CD4-positive, alpha-beta T cell treated with Interleukin-6 at 100 ng/mL for 8 hours (primary cell): ENCODE data around the gene AJAP1.

Experiments used
- DNase-seq: peaks from one replicate; pipeline ENCODE4 v3.0.0-alpha.2; 2020; ENCODE audit warnings: mixed read lengths, low spot score

AJAP1 gene

DNA sequence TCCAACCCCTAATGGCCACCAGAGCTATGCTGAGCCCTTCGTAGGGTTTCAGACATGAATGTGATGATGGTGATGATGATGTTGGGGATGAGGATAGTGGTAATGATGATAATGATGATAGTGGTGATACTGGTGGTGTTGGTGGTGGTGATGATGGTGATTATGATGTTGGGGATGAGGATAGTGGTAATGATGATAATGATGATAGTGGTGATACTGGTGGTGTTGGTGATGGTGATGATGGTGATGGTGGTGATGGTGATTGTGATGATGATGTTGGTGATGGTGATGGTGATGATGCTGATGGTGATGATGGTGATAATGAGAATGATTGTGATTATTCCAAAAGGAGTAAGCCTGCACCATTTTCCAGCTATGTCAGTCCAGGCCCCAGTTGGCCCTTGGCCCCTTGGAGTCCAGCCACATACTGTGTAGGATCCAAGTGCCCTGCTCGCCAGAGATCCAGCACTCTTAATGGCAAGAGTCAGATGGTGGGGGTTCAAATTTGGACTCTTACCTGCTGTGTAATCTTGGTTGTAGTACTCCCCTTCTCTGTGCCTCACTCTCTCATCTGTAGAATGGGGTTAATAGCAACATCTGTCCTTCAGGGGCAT is 28.3 kb downstream of the AJAP1 start:
- DNase-seq, result no peak

DNA sequence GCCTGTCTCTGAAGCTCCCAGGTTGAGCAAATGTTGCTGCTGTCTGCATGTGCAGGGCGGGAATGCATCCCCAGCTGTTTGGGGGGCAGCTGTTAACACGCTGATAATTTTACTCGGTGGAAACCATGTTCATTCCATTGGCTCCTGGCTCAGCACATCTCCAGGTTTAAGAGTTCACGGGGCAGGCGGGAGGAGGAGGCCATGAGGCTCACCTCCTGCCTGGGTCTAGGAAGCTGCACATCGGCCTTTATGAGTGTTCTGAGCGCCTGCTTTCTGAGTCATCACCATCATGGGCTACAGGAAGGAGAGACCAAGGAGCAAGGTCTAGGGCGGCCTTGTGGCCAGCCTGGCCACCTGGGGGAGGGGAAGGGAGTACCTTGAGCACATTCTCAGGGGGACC is 29.7 kb downstream of the AJAP1 start:
- DNase-seq, result no peak

DNA sequence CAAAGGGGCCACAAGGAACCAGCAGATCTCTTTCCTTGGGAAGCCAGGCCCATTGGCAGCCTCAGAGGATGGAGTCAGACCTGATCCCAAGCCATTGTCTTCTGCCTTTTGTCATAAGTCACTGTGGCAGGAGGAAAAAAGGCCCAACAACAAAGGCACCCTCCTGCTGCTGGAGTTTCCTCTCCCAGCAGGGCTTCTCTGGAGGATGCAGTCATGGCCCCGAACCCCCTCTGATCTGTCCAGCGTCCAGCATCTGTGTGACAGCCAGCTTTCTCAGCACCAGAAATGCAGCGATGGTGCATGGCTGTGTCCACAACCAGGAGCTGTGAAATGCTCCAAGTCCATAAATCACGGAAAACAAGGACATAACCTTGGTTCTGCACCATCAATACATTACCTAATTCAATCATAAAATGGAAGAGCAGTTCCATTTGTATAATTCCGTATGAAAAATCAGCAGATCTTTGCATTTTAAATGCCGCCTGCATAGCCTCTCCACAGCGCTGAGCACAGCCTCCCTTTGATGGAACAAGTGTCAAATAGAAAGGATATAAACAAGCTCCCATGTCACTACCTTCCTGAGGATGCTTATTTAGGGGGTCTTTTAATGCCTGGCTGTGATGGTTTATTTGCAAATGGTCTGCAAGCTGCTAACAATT is 30.6 kb downstream of the AJAP1 start:
- no peak for DNase-seq

DNA sequence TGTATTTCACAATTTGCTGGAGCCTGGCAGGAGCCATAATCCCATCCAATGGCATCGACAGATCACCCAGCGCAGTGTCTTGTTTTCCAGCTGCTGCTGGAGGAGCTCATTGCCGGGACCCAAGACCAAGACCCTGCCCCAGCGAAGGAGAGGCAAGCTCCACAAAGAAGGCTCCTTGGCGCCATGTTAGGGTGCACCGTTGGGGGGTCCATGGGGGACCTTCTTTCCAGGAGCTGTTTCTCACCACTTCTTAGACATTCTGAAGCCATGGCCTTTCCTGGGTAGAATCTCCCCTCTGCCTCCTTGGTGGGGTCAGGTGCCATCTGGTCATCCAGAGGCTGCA is 31.1 kb downstream of the AJAP1 start:
- DNase-seq, result no peak

DNA sequence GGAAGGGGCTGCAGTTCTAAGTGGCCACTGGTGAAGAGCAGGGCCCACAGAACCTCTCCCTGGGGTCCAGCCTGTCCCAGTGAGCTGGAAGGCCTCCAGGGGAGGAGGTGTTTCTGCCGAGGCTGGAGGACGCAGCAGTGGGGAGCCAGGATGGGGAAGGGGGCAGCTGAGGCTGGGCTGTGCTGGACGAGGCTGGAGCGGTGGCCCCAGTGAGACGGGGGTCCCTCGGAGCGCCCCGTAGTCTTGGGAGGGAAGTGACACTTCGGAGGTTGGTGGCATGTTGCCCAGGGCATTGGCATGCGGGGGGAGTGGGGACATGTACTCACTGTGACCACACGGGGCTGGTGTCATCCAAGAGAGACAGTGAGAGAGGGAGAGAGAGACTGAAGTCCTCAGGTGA is 33.5 kb downstream of the AJAP1 start:
- no peak for DNase-seq

DNA sequence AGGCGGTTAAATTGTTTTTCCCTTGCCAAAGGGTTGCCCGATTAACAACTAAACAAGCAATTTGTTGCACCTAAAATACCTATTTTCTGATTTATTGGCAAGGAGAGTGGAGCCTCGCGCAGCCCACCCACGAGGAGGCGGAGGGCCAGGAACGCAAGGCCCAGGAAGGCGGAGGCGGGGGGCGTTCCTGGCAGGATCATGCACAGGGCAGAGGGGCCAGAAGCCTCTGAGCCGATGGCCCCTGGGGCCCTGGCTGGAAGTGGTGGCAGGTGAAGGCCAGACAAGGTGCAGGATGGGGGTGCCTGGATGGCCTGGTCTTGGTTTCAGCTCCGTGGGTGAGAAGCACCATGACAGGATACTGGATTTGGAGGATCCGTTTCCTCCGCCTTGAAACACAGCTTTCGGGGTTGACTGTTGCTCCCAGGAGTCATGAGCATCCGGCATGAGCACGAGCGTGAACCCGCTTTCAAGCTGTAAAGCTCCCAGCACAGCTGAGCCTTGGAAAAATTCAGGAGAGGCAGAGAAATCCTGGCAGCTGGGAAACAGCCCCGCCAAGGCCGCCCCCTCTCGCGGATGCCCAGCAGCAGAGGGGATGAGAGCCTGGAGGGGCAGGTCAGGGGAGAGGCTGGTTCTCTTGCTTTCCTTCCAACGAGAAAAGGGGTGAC is 35.0 kb downstream of the AJAP1 start:
- DNase-seq, result no peak

DNA sequence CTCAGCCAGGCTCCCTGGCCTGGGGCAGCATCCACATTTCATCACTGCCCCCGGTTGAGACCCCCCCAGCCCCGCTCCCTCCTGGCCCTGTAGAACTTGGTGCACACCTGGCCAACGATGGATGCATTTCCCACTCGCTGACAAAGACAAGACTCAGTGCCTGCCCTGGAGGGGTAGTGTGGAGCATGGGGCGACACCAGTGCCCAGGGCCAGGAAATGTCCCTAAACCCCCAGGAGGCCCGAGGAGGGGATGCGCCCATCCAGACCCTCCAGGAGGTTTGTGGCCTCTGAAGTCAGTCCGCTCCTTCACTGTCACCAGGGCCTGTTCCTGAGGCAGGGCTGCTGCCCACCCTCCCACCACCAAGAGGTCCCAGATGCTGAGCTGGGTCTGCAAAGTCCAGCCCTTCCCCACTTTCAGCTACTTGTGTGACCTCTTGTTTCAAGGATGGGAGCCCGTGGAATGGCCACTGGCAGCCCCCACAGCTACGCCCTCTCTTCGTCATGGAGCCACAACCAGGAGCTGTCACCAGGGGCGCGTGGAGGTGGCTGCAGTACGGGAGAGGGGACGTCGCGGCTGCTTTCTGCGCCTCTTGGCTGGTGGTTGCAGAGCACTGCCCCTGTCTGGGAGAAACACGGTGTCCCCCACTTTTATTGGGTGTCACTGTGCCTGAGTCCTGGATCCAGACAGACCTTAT is 35.7 kb downstream of the AJAP1 start:
- DNase-seq, result no peak

DNA sequence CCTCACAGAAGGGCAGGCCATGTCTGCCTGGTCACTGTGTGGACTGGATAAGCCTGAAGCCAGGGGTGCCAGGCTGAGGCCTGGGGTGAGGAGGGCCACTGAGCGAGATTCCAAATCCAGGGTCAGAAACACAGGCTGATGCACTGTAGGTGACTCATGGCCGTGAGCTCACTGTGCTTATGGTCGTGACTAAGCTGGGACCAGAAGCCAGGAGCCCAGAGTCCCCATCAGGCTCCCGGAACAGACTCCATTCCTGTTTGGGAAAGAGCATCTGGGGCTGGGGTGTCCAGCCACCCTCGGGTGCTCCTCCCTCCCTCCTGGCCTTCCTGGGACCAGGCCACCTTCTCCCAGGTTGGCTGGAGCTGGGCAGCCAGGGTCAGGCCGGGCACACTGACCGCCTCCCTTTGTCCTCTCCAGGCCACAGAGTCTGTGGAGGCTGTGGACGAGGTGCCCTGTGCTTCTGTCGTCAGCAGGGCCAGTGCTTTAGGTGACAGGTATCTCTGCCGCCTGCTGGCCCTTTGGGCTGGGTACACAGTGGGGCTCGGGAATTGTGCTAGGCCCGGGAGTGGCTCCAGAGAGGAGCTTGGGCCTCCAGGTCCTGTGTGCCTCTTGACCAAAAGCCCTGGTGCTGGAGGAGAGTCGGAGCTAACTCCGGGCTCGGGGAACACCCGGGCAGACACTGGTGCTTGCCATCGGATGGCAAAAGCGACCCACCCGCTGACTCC is 36.7 kb downstream of the AJAP1 start:
- no peak for DNase-seq

DNA sequence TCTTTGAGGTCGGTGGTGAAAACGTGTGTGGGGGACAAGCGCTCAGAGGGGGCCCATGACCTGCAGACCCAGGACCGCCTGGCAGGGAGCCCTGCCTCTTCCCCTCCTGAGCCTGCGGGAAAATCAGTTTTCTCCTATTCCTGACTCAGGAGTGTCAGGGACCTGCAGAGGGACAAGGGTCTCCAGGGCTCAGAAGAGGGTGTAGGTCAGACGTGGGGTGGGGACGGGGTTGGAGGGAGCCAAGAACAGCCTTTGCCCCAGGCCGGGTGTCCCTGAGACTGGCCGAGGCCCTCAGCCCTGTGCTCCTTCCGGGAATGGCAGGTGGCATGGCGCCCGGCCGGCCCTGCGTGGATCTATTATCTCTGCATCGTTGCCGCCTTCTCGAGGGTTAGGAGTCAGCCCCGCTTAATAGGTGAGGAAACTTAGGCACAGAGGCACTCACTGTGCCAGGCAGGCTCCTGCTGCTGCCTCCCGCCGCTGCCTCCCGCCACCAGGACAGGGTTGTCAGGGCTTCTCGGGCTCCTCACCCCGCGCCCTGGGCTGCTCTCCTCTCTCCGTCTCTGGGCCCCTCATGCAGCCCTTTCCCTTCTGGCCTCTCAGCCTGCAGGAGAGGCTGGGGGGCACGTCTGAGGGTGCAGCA is 37.5 kb downstream of the AJAP1 start:
- no peak for DNase-seq

DNA sequence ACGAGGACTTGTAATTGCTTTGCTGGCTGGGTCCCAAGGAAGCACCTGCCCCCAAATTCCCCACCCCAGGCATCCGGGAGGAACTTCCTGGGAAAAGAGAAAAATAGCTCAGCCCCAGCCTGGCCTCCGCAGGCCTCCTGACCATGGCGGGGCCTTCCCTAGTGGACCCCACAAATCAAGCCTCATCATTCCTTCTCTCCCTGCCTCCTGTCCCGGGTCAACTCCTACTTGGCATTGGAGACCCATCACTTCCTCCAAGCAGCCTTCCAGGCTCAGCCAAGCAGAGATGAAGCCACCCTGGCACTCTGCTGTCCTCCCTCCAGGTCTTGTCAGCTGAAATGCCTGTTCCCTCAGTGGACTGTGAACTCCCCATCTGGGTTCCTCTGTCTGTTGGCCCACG is 38.0 kb downstream of the AJAP1 start:
- DNase-seq, result no peak

DNA sequence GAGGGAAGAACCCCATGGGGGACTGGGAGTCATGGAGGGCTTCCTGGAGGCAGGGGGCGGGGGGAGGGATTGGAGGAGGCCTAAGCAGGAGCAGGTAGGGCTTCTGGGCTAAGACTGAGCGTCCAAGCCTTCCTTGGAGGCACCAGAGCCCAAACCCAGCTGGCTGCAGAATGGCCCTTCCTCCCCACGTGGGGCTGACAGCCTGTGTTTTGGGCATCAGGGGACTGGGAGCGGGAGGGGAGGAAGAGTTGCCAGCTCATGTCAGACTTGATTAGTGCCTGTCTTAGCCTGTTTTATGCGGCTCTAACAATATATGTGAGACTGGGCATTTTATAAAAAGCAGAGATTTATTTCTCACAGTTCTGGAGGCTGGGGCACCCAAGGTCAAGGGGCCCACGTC is 38.9 kb downstream of the AJAP1 start:
- DNase-seq, result no peak

DNA sequence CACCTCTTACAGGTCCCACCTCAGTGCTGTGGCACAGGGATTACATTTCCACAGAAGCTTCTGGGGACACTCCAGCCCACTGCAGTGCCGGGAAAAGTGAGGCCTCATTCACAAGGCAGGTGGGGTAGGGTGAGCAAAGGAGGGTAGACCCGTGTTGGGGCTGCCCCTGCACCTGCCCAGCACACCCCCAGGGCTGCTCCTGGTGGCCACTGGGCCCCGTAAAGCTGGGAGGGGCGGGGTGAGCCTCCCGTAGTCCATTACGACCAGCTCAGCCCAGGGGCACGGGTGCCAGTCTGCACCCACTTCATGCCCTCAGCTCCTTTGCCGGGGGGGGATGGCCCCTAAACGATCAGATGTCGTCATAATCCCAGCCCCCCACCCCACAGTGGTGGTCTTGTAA is 39.5 kb downstream of the AJAP1 start:
- no peak for DNase-seq

DNA sequence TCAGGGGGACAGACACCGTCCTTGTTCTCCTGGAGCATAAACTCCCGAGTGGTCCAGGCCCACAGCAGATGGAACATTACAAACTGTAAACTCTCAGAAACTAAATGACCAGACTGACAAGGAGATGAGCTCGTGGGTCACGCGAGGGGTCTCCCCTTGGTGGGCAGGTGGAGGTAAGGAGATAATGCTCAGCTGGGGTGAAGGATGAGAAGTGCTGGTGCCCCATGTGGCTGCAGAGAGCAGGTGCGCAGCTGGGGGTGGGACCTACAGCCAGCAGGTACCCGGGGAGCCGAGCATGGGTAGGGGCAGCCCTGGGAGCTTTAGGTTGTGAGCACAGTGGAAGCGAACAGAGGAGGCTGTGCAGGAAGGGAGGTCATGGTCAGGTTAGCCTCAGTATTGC is 40.1 kb downstream of the AJAP1 start:
- DNase-seq, result no peak

DNA sequence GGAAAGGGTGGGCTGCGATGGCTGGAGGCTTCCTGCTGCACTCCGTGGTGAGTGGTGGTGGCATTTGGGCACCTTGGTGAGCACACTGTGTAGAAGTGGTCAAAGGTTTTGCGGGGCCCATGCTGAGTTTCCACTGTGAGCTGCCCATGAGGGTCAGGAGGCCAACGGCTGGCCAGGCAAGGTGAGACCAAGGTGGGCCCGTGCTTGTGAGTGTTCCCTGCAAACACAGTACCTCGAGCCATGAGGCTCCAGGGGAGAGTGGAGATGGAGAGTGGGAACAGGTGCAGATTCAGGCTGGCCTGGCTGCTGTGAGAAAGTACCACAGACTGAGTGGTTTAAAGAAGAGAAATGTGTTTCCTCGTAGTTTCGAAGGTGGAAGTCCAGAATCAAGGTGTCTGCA is 40.8 kb downstream of the AJAP1 start:
- DNase-seq, result no peak

DNA sequence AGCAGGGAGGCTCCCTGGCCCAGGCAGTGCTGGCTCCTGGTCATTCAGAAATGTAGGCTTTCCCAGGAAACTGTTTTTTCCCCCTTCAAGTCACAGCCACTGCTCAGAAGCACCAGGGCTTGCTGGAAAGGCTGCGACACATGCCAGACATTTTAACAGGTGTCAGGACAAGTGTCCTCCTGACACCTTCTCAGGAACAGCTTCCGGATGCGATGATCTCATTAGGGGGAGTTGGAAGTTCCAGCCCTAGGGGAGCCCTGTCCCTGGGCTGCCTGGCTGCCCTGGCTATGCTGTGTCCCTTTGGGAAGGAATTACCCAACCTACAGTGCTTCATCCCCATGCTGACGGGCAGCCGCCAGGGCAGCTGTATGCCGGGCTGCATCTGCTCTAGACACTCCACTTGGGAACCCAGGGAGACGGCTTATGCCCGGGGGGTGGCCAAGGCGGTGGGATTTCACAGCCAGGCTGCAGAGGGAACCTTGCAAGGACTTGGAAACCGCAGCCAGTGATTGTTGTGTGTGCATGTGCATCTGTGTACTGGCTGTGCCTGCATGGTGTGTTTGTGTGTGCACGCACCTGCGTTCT is 41.8 kb downstream of the AJAP1 start:
- no peak for DNase-seq

DNA sequence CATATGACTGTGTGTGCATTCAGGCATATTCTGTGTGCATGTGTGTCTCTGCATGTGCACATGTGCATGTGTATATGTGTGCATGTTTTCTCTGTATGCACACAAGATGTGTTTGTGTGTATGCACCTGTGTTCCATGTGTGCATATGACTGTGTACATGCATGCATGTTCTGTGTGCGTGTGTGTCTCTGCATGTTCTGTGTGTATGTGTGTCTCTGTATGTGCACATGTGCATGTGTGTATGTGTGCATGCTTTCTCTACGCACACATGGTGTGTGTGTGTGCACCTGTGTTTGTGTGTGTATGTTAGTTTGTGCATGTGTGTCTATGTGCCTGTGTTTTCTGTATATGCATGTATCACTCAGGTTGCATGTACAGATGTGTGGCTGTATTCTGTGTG is 42.3 kb downstream of the AJAP1 start:
- DNase-seq, result no peak

DNA sequence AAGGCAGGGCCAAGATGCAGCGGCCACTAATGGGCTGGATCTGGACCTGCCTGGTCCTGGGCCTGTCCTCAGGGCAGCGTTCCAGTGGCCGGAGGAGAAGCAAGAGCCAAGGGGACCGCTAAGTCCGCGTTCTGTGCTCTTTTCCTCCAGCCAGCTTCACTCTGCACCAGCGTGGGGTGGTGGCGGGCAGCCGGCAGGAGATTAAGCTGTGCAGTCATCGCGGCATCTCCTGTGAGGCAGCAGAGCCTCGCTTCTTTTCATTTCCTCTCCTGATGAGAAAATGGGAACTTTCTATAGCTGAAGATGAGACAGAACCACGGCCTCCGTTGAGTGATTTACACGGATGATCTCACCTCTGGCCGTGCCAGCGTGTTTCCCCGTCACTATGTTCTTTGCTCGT is 43.4 kb downstream of the AJAP1 start:
- DNase-seq, result no peak

DNA sequence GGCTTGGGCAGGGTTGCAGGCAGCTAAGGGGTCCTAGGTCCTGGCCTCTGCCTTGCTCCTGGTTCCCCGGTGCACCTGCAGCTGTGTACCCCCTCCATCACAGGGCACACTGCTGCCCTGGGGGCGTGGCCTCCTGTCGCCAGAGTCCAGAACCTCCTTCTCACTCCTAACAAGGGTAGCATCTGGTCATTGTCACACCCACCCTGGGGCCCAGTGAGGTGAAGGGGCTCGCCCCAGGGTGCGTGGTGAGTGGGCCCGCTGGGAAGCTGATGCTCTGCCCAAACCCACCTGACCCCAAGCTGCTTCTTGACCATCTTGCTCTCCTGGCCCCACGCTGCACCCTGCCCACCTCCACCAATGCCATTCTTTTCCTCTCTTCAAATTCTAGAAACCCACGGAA is 44.5 kb downstream of the AJAP1 start:
- DNase-seq, result no peak

DNA sequence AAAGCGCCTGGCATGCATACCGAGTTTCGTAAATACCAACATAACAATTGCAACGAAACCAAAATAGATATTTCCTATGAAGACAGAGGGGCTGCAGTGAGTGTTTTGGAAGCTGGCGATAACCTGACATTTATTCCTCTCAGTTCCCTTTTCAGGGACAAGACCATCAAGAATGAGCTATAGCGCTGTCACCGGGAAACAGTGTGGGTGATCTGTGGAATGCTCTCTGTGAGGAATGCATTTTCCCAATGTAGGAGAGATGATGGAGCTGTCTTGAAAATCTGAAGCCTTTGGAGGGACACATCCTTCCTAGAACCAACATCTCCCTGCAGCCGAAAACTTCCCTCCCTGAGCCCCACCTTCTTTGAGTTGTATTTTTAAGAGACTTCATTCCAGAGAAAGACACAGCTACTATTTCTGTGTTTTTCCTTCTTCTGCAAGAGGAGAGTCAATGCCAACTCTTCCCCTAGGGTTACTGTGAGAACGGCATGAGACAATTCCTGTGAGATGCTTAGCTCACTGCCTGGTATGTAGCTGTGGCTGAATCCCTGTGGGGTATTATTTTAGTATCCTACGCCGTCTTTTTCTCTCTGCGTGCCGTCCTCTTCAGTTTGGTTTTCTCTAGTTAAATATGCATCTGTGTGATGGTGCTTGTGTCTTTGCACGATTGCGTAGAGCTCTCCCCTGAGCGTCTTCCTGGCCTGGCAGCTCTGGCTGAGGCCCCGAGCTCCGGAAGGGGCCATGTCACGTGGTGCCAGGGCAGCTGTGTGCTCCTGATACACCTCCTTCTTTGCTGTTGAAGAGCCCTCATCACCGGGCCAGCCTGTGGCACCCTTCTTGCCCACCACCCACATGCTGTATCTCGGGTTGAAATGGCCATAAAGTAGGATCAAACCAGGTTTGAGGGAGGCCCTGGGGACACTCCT is 45.2 kb downstream of the AJAP1 start:
- no peak for DNase-seq

DNA sequence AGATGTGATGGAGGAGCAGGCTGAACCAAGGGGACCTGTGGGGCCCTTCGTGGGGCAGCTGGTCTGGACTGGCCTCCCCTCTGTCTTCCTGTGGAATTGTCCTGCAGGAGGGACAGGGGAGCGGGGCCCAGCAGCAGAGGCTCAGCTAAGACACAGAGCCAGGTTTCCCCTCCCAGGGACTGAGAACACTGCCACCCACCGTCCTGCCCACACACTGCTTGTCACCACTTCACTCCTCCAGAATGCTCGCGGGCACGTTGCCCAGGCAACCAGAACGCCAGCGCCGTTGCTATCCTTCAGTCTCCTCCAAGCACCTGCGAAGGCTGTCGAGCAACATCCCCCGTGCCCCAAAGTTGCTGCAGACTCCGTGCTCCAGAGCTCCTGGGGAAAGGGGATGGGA is 46.4 kb downstream of the AJAP1 start:
- no peak for DNase-seq

DNA sequence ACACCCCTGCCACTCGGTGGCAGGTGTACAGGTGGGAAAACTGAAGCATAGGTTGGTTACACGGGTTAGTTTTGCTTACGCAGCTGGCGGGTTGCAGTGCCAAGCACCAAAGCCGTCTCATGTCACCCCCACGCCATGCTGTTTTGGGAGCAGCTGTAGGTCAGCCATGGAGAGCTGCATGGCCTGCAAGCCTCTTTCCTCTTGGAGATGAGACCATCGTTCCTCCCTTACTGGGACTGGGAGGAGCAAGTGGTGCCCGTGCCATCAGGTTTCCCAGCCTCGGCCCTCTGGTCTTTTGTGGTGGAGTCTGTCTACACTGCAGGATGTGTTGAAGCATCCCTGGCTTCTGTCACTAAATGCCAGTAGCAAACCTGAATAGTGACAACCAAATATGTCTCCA is 46.9 kb downstream of the AJAP1 start:
- DNase-seq, result no peak
